GM12873 (cell line): ENCODE data around the gene HIPK2.

Source experiments
- TF ChIP-seq, protein P1 (sequence below): IDR thresholded peaks from 2 replicates; pipeline ENCODE4 v1.5.1; 2012; ENCODE audit warnings: low read depth, mild to moderate bottlenecking, moderate library complexity, low read length, control low read depth; ENCODE audit not compliant: insufficient read depth; ENCODE audit errors: missing control alignments

Gene HIPK2

DNA sequence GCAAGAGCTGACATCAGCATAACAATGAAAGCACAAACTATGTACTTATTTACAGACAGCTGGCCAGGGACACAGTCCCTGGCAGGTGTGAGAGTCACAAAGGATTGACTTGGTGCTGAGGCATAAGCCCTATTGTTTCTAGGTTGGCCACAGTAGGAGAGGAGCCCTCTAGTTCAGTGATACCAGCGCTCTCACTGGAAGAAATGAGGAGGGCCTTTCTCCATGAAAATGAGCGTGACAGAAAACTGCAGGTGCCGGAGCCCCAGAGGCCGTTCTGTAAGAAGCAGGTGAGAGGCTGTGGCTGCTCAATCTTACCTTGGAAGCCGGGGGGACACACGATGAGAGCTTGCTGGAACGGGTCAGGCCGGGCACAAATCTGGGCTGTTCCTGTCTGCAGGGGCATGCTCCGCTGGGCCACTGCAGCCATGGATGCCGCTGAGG, 163.8 kb downstream of the HIPK2 start:
- TF ChIP-seq, protein P1, sequence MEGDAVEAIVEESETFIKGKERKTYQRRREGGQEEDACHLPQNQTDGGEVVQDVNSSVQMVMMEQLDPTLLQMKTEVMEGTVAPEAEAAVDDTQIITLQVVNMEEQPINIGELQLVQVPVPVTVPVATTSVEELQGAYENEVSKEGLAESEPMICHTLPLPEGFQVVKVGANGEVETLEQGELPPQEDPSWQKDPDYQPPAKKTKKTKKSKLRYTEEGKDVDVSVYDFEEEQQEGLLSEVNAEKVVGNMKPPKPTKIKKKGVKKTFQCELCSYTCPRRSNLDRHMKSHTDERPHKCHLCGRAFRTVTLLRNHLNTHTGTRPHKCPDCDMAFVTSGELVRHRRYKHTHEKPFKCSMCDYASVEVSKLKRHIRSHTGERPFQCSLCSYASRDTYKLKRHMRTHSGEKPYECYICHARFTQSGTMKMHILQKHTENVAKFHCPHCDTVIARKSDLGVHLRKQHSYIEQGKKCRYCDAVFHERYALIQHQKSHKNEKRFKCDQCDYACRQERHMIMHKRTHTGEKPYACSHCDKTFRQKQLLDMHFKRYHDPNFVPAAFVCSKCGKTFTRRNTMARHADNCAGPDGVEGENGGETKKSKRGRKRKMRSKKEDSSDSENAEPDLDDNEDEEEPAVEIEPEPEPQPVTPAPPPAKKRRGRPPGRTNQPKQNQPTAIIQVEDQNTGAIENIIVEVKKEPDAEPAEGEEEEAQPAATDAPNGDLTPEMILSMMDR: no peak

DNA sequence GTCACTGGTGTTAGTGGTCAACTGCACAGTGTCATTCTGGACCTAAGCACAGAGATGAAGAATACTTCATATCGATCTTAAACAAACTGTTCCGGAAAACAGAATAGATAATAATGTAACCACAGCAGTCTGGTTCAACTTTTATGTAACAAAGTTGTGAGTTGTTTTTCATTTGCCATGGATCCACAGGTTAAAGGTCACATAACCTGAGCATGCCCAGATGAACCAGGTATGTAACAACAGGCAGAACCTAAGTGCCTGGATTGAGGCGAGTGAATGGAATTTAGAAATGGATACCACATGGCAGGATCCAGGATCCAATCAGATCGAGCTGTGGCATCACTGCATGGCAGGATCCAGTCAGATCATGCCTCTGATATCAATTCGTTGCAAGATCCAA, 167.2 kb downstream of the HIPK2 start:
- TF ChIP-seq, protein P1: no peak

DNA sequence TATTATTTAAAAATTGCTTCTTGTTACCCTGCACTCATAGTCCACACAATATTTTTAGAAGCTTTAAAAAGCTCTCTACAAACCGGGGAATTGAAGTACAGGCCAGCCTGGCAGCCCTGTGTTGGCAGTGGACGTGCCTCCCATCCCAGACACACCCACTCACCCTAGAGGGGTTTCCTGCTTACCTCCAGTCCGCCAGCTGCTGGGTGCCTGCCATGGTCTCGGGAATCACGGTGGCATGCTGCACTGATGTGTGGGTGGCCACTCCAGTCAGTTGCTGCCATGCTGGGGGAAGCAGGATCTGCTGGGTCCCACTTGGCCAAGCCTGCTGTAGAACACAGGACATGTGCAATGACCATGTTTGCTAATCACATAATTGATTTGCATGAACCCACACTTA, 173.9 kb downstream of the HIPK2 start:
- TF ChIP-seq, protein P1: no peak

DNA sequence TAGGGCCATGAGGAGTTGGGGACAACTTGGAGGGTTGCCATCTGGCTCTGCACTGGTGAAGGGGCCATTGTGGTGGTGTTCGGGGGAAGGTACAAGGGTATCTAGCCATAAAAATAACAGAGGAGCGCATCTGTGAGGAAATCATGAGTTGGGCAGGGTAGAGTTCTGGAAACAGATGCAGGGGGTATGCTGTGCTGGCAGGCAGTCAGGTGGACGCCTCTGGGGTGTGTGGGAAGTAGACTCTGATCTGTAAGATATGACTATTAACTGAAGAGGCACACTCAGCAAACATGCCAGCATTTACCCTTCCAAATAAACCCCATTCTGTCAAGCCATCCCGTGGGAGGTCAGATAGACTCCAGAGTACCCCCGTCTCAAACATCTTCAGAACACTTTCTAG, 174.5 kb downstream of the HIPK2 start:
- TF ChIP-seq, protein P1: no peak

DNA sequence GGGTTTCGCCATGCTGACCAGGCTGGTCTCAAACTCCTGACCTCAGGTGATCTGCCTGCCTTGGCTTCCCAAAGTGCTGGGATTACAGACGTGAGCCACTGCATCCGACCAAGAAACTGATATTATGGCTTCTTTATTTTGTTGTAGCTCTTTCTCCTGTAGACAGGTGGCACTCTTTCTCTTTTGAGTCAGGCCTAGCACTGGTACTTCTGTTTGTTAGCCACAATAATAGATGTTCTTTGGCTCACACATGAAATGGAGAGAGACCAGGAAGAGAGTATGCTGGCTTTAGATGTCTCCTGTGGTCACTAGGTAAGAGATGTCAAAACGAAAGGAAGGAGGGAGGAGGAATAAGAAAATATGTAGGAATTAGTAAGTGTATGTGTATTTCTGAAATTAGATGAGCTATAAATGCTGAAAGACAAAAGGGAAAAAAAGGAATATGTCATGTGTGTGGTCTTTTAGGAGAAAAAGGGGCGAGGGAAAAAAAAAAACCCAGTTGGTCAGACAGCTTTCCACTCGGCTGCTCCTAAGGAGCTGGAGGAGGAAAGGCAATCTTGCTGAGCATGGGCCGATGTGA, 175.6 kb downstream of the HIPK2 start:
- TF ChIP-seq, protein P1: peak; percentile 67

DNA sequence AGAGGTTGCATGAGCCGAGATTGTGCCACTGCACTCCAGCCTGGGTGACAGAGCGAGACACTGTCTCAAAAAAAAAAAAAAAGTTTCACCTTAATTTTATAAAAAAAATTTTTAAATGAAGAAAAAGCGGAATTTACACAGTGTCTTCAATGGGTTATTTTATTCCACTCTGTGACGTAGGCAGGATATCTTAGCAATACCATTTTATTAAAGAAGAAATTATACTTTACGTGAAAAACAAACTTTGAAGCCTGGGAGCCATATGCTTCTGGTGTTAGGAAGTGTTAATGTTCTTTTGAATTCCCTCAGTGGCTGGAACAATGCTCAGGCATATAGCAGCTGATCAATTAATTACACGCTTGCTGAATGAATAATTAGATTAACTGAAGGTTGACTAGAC, 176.6 kb downstream of the HIPK2 start:
- TF ChIP-seq, protein P1: no peak

DNA sequence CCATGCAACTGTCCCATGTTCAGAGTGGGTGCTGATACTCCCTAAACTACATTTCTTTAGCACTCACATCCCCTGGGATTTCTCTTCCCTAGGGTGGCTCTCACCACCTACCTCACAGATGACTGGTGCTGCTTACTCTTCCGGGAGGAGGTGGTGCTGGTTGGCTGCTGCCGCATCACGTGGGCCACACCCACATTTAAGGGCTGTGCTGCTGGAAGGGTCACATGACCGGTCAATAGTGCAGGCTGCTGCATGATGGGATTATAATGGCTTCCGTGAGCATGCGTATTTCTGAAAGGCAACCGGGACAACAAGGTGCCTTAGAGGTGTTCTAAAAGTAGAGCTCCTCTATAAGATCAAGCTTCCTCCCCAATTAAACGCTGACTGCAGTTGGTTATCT, 177.5 kb downstream of the HIPK2 start:
- TF ChIP-seq, protein P1: no peak

DNA sequence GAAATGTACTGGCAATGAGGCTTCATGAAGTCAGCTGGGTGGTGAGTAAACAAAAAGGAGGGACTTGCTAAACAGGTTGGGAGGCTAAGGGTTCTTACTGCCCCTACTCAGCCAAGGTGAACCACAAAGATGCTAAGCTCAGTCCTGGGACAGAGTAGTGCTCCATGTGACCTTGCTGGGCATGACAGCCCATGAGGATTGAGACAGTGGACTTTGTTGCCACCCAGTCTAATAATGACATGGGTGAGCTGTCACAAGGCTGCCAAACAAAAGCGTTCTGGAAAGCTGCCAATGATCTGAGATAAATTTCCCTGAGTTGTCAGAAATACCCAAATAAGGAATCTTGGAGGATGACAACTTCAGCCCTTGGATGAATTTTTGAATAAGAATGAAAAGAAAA, 179.2 kb downstream of the HIPK2 start:
- TF ChIP-seq, protein P1: no peak
